GM12801 (cell line): ENCODE measurements around the gene CEACAM1.

Experiments
- CTCF ChIP-seq: IDR thresholded peaks from one replicate; pipeline ENCODE4 v1.5.1; 2011; ENCODE audit warnings: control low read depth; ENCODE audit not compliant: insufficient read length; ENCODE audit errors: extremely low read depth

Gene CEACAM1

GRCh38 chr19:42542791-42543190, 14.5 kb upstream of the CEACAM1 start:
- TF ChIP-seq CTCF, result no peak

GRCh38 chr19:42540071-42540553, 11.8 kb upstream of the CEACAM1 start:
- TF ChIP-seq CTCF, result no peak

GRCh38 chr19:42538841-42539709, 10.8 kb upstream of the CEACAM1 start:
- no peak for TF ChIP-seq CTCF

GRCh38 chr19:42534391-42534790, 6.1 kb upstream of the CEACAM1 start:
- no peak for TF ChIP-seq CTCF

GRCh38 chr19:42532891-42533290, 4.6 kb upstream of the CEACAM1 start:
- TF ChIP-seq CTCF, result no peak

- no peak for TF ChIP-seq CTCF
These were observed 3.0 kb upstream of the CEACAM1 start for GRCh38 chr19:42531313-42531712.

GRCh38 chr19:42529248-42529764, 1.0 kb upstream of the CEACAM1 start:
- TF ChIP-seq CTCF, result peak; percentile 98
